ENCODE data around the gene MOSPD3.
"Not testable (repeated sequence)": the region's sequence is repeated elsewhere in the genome, so short reads cannot be mapped to it uniquely, and the experiment has no call there.

The MOSPD3 gene

GRCh38 chr7:100626530-100627237 lies 14.3 kb downstream of the MOSPD3 start:
- peak; percentile 47 for DNase-seq

GRCh38 chr7:100627238-100627549 lies 14.9 kb downstream of the MOSPD3 start:
- DNase-seq = no peak

- DNase-seq = no peak
Measured at GRCh38 chr7:100629117-100629716, 16.9 kb downstream of the MOSPD3 start.

GRCh38 chr7:100630066-100630465 lies 17.7 kb downstream of the MOSPD3 start:
- no peak for DNase-seq

GRCh38 chr7:100632951-100633717 lies 20.8 kb downstream of the MOSPD3 start:
- no peak for DNase-seq

GRCh38 chr7:100639995-100640516 lies 27.7 kb downstream of the MOSPD3 start:
- no peak for DNase-seq

- DNase-seq = no peak
Measured at GRCh38 chr7:100640517-100641440, 28.4 kb downstream of the MOSPD3 start.

GRCh38 chr7:100641463-100641859 lies 29.1 kb downstream of the MOSPD3 start, which contains the start of gene TFR2:
Gene TFR2 (minus strand): TSS chr7:100641552. CDS start chr7:100641509, 43 bp downstream.
- no peak for DNase-seq

GRCh38 chr7:100641860-100642533 lies 29.7 kb downstream of the MOSPD3 start:
- no peak for DNase-seq

GRCh38 chr7:100642534-100642907 lies 30.2 kb downstream of the MOSPD3 start:
- DNase-seq = no peak

- no peak for DNase-seq
Measured at GRCh38 chr7:100649826-100650565, 37.7 kb downstream of the MOSPD3 start.

- DNase-seq = no peak
Measured at GRCh38 chr7:100654908-100655831, 42.8 kb downstream of the MOSPD3 start.

GRCh38 chr7:100655908-100656674 lies 43.8 kb downstream of the MOSPD3 start, which contains the start of gene ACTL6B:
Gene ACTL6B (minus strand): TSS chr7:100656448. CDS start chr7:100656354, 94 bp downstream.
- DNase-seq = no peak

- DNase-seq = not testable (repeated sequence)
Measured at GRCh38 chr7:100662194-100662776, 49.9 kb downstream of the MOSPD3 start.
